HG02588 (cell line): Measurements from ENCODE around the gene HCN2.
"Not testable (repeated sequence)": the region's sequence is repeated elsewhere in the genome, so short reads cannot be mapped to it uniquely, and the experiment has no call there.

Source experiments
- ATAC-seq: cut with Tn5 transposase; IDR thresholded peaks from one replicate; pipeline ENCODE4 v1.9.1; 2021; ENCODE audit warnings: mild to moderate bottlenecking, moderate library complexity; ENCODE audit not compliant: unreplicated experiment

HCN2 gene

DNA sequence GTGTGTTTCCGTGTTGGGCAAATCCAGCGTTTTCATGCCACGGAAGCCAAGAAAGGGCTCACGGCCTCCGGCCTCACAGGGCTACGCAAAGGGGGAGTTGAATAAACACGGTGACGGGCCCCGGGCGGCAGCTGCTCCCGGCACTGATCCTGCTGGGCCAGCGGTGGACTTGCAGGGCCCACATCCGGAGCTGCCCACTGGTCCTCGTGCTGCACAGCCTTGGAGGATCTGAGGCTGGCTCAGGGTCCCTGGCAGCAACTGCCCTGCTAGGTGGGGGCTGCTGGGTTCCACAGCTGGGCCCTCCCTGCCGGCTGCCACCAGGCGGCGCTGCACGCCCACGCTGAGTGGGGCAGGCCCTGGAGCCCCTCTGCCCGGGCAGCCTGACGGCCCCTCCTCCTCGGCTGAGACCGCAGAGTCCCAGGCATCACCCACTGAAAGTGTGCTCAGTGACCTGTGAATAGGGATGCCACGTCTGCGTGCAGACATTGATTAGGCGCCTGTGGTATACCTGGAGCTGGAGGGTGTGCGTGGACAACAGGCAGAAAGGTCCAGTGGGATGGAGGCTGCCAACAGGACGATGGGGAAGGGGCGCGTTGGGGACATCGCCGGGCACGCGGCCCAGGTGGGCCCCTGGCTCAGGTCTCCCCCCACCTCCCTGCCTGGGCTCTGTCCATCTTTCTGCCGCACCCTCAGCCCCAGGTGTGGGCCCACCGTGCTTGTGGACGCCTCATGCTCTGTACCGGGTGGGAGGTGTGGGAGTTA is 5.3 kb upstream of the HCN2 start:
- no peak for ATAC-seq

DNA sequence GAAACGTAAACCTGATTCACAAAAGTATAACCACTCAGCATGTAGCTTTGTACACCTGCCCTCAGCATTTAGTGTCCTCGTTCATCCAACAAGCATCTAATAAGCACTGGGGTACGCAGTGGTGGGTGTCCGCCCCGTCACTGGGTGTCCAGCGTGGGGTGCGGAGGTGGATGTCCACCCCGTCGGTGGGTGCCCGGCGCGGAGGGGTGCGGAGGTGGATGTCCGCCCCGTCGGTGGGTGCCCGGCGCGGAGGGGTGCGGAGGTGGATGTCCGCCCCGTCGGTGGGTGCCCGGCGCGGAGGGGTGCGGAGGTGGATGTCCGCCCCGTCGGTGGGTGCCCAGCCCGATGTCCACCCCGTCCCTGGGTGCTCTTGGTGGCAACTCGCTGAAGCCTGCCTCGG is 4.5 kb upstream of the HCN2 start:
- ATAC-seq, result not testable (repeated sequence)

DNA sequence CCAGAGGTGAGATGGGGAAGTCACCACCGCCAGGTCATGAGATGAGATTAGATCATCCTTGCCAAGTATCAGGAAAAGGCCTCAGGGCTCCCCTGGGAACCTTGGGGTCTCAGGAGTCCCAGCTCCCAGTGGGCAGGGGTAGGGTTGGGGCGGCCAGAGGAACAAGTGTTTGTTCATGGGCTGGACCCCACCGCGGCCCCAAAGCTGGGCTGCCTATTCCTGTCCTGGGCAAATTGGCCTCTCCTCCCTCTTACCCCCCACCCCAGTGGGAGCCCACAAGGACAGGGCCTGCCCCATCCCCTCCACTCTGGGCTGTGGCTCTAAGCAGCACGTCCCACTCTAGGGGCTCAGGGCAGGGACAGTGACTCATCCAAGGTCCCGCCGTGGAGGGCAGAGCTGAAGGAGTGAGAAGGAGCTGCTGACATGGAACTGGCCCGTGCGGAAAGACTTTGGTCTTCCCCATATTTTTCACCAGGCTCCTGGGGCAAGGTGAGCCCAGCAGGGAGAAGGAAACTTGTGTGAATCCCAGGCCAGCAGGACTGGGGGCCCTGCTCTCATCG is 4.0 kb upstream of the HCN2 start:
- no peak for ATAC-seq

DNA sequence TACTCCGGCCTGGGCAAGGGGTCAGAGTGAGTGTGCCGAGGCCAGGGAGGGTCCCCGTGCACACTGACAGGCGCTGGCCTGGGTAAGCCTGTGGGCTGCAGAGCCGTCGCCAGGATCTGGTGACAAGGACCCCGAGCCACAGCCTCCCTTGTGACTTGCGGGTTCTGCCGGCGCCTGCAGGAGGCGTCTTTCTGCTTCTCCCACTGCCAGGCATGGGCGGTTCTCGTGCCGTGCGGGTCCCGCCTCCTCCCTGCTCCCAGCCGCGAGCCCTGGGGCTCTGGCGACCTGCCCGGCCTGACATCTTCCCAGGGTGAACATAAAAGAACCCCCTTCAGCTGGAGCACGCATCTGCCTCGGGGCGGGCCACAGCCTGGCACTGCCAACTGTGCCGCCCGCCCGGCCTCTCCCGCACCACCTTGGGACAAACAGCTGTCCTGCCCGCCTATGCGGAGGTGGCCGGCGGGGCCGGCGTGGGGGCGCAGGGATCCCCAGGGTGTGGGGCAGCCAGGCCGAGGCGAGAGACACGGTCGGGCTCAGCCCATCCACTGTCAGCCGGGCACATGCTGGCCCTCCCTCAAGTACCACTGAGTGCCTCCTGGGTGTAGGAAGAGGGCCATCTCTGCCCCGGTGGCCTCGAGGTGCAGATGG is 1.5 kb upstream of the HCN2 start:
- no peak for ATAC-seq

DNA sequence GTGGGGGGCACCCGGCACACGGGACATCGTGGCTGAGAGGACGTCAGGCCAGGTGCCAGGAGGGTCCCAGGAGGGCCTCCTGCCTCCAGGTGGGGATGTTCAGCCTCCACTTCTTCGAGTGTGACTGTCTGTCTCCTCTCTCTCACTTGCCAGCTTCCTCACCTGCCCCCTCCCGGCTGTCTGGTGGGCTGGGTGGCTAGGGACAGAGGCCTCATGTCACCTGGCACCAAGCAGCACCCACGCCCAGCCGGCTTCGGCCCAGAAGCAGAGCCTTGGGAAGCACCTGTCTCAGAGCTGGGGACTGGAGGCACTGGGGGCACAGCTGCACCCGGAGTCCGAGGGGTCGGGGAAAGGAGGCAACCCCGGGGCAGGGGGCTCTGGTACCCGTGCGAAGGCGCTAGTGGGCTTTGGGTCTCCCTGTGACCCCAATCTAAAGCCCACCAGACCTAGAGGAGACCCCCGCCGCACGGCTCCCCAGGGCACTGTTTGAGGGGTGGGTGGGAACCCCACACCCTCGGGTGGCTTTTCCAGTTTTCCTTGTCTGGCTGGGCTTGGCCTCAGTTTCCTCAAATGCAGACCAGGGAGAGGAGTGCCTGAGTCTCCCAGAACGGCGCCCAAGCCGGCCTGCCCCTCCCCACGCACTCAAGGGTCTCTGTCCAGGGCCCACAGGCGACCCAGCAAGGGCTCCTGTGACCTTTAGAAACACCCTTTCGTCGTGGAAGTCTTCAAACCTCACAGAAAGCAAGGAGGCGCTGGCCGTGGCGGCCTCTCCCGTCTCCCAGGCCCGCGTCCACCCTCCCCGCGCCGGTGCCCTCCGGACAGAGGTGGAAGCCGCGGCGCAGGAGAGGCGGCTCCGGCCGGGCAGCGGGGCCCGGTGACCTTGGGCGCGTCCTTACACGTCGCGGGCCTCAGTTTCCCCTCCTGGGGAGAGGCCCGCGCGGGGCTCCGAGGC is 664 bp upstream of the HCN2 start:
- ATAC-seq, result no peak

DNA sequence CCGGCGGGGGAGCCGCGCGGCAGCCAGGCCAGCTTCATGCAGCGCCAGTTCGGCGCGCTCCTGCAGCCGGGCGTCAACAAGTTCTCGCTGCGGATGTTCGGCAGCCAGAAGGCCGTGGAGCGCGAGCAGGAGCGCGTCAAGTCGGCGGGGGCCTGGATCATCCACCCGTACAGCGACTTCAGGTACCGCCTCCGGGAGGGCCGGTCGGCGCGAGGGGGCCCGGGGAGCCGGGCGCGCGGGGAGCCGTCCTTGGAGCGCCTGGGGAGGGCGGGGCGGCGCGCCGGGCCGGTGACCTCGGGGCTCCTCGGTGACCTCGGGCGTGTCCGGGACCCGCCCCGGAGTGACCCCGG is 690 bp downstream of the HCN2 start:
- no peak for ATAC-seq

DNA sequence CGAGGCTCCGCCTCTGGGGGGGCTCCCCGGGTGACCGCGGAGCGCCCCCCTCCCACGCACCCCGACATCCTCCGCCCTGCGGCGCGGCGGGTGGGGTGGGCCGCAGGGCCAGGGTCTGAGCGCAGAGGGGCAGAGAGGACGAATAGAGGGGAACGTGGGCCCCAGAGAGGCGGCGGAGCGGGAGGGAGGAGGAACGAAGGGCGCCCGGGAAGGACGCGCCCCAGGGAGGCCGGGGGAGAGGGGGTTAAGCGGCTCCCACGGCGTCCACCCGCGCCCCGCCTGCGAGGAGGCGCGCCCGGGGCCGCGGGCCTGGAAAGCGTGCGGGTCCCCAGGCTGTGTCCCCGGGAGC is 1.0 kb downstream of the HCN2 start:
- no peak for ATAC-seq

DNA sequence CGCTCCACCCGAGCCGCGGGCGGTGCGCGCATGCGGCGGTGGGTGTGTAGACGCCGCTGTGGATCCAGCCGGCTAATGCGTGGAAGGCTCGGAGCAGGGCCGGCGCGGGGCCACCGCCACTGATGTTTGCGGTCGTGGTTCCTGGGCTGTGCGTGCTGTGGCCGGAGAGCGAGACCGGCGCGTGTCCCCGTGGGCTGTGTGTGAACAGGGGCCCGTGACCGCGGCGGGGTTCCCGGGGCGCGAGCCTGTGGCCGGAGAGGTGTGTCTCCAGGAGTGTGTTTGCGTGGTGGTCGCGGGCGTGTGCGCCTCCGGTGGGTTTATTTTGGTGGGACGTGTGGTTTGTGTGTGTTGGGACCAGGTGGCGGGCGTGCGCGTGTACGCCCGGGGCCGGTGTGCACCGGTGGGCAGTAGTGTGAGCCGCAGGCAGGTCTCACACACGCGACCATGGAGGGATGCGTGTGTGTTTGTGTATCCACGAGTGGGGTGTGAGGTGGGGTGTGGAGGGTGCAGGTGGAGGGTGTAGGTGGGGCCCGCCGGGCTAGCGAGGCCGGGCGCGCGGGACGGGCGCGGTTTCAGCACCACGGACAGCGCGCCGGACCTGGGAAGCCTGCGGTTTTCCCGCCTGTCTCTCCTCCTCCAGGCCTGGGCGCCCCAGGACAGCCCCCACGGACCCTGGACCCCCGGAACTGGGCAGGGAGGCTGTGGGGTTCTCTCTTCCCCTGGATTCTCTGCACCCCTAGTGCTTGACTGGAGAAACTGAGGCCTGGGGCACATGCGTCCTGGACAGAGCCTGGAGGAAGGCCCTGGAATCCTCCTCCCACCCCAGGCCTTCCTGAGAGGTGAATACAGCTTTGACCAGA is 1.6 kb downstream of the HCN2 start:
- ATAC-seq, result no peak

DNA sequence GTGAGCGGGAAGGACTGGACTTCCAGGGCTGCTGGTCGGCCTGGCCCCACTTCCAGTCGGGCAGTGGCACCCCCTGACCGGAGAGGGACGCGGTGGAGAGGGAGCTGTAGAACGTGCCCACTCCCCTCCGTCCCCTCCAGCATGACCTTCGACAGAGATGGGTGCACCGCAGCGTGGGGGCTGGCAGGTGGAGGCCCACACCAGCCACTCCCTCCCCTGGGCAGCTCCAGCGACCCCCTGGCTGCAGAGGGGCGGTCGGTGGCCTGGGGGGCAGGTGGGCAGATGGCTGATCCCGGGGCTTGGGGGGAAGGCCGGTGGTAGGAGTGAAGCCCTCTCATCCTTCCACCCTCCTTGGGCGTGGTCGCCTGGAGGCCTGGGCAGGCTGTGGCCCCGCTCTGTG is 2.4 kb downstream of the HCN2 start:
- ATAC-seq, result no peak

DNA sequence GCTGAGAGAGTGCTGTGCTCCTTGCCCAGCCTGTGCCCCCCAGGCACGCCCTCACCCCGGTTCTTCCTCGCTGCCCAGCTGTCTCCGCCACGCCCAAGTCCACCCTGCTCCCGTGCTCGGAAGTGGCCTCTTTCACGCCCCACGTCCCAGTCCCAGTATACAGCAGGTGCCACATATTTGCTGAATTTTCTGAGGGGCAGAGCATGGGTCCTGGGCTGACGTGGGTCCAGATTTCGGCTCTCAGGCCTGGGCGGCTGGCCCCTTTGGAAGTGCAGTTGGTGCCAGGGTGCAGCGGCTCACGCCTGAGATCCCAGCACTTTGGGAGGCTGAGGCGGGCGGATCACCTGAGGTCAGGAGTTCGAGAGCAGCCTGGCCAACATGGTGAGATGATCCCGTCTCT is 3.4 kb downstream of the HCN2 start:
- no peak for ATAC-seq

DNA sequence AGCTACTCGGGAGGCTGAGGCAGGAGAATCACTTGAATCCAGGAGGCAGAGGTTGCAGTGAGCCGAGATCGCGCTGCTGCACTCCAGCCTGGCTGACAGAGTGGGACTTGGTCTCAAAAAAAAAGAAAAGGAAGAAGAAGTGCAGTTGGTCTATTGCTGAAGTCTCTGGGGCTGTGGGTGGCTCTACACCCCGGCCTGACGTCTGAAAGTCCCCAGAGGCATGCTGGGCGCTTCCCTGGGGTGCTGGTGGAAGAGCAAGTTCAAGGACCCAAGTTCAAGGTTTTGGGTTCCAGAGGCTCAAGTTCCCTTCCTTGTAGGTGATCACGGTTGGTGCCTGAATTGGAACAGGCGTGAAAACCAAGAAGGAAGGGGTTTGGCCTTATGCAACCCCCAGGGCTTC is 3.8 kb downstream of the HCN2 start:
- no peak for ATAC-seq

DNA sequence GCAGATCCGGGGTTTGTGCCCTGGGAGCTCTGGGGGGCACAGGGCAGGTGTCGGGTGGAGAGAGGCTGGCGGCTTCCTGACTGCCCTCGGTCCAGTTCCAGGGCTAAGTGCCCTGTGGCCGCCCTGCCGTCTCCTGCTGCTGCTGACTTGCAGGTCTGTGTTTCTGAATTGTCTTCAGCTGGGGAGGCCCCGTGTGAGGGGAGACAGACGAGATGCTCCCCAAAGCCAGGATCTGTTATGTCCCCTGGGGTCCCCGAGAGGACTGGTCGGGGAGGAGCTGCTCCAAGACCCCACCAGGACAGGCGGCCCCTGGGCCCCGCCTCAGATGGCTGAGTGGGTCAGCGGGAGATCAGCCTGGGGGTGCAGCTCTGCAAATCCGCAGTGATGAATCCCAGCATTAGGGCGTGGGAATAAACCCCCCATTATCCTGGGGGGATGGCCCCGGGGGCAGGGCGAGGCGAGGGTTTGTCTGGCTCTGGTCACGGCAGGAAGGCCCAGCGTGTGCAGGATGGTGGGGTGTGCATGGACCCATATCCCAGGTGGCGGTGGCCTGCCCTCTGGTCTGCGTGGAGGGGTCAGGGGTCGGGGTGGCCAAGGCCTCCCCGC is 4.7 kb downstream of the HCN2 start:
- ATAC-seq, result no peak

DNA sequence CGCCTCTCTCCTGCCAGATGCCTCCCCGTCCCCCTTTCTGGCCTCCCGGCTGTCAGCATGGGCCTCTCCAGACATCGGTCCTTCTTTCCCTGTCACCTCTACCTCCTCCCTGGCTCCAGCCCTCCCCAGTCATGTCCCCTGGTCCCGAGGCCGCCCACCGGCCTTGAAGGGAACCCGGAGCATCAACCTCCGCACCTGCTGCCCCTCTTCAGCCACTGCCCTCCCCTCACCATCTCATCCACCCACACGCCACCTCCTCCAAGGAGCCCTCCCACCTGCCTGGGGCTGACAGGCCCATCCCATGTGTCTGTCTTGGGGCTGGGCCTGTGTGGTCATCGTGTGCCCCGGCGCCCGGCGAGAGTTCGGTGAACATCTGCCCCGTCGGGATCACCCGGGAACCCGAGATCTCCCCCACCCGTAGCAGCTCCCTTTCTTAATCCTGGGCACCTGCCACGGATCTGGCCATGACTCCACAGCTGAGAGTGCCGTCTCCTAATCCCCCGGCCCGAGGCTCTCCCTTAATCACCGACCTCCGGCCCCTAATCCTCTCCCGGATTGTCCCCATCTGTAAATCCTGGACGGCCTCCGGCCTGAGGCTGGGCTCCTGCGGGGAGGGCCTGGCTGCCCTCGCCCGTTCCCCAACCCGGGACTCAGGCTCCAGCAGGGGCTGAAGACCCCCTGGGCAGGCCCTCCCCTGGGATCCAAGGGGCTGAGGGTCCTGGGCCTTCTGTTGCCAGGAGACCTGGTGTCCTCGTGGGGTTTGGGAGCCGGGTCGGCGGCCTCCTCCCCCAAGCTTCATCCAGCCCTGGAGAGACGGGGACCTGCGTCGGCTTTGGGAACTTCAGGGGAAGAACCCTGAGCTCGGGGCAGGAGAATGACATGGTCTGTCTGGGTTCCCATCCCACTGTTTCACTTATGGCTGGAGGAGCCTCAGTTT is 5.9 kb downstream of the HCN2 start:
- no peak for ATAC-seq

DNA sequence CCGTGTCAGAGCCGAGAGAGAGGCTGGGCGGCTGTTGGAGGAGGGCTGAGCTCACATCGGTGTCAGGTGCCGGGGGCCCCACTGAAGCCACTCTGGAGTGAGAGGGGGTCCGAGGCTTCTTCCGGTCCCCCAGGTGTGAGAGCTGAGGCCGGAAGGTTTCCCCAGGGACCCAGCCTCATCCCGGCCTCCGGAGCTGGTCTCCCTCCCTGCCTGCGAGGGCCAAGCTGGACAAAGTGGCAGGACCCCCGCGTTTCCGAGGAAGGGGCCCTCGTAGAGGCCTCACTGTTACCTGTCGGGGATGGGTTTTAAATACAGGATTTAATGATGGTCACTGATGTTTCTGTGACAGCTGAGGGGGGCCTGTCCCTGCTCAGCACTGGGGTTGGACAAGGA is 6.6 kb downstream of the HCN2 start:
- ATAC-seq, result no peak

DNA sequence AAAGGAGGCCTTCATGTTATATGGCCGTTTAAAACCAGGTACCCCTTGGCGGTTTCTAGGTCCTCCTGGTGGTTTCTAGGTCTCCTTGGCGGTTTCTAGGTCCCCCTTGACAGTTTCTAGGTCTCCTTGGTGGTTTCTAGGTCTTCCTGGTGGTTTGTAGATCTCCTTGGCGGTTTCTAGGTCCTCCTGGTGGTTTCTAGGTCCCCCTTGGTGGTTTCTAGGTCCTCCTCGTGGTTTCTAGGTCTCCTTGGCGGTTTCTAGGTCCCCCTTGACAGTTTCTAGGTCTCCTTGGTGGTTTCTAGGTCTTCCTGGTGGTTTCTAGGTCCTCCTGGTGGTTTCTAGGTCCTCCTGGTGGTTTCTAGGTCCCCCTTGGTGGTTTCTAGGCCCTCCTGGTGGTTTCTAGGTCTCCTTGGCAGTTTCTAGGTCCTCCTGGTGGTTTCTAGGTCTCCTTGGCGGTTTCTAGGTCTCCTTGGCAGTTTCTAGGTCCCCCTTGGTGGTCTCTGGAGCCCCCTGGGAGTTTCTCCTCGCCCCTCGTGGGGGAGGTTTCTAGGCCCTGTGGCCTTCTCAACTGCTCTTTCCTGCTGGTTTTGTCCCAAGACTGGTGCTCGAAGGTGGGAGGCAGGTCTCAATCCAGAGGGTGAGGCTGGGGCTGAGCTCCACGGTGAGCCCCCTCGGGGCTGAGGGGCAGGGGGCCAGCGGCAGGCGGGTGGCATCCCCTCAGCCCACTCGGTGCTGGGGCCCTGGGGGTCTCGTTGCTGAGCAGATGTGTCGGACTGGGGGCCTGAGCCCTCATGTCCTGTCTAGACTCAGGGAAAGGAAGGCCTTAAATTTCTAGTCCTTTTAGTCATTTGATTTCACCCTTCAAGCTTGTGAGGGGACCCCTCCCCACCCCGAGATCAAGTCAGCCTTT is 8.0 kb downstream of the HCN2 start:
- ATAC-seq, result no peak

DNA sequence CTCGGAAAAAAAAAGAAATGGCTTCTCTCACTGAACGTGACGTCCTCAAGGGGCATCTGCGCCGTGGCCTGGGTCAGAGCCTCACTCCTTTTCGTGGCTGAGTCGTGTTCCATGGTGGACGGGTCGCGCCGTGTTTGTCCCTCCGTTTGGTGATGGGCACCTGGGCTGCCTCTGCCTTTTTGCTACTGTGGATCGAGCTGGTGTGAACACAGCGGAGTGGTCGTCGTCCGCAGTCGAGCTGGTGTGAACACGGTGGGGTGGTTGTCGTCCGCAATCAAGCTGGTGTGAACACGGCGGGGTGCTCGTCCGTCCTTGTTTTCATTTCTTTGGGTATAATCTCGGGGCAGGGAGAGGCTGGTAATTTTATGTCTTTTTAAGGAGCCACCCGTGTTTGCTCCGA is 11.6 kb downstream of the HCN2 start:
- no peak for ATAC-seq

DNA sequence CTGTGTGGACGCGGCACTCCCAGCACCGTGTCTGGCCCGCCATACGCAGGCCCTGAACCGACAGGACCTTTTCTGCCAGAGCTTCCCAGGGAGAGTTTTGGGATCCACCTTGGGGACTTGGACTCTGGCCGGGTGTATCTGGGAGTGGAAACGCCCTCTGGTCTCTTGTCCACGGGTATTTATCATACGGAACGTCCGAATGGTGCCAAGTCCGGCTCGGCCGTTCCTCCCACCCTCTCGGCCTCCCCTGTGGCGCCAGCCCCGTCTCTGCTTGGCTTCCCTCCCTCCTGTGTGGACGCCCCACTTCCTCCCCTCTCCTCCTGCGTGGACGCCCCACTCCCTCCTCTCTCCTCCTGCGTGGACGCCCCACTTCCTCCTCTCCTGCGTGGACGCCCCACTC is 12.1 kb downstream of the HCN2 start:
- no peak for ATAC-seq
